SK-N-SH (cell line): ENCODE data around the gene PZP.

ENCODE experiments used
- CTCF ChIP-seq: fragments of 200-600 bp; sonication (generic); IDR thresholded peaks from 2 replicates; pipeline ENCODE4 v1.6.1; 2017; ENCODE audit warnings: antibody characterized with exemption, mild to moderate bottlenecking, moderate library complexity
- FOXJ3 ChIP-seq: sonication (generic); formaldehyde crosslinking; IDR thresholded peaks from 2 replicates; pipeline ENCODE4 v1.5.1; 2020; ENCODE audit warnings: mild to moderate bottlenecking, missing genetic modification reagents
- FOXM1 ChIP-seq: IDR thresholded peaks from 2 replicates; pipeline ENCODE4 v1.4.0; 2012; ENCODE audit warnings: low read depth, mild to moderate bottlenecking
- JUND ChIP-seq: IDR thresholded peaks from 2 replicates; pipeline ENCODE4 v1.4.0; 2012

DNA sequence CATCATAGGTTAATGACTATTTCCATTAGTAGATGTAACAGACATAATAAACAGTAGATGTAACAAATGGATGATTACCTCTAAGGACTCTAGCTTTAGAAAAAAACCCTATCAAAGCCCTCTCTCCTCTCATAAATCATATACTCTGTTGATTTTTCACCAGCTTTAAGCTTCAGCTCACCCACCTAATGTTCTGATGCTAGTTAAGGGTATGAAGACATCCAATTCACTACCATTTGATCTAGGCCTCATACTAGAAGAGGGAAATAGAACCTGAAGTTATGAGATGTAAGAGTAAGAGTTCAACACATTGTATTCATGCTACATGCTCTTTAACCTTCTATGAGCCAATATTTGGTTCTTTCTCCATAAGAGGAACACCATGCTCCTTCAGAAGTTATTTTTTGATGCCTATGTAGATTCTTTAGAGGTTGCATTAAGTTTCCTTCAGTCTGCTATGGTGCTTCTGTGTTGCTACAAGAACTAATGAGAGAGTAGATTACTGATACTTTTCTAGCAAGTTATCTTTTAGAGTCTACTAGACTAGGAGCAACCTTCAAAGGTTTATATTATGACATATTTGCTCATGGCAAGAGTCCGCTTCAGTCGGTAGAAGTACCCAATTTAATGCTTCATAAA is 108.5 kb downstream of the PZP start:
- TF ChIP-seq JUND (no peak), FOXM1 (no peak), CTCF (no peak), FOXJ3 (no peak)
